H1 (cell line): ENCODE measurements around the gene MRPL16. TPM values are rescaled to one million over a fixed set of nuclear protein-coding genes. Genes with fewer than 3 reads are reported as not detected.

Source experiments
- CTCF ChIA-PET: fragments of 300-600 bp; sonication (Branson Sonifier 250); formaldehyde crosslinking; loops from one replicate; lab custom pipeline; 2021; ENCODE audit not compliant: partially characterized antibody; lab: Charles Lee
- POLR2A ChIA-PET: fragments of 300-600 bp; sonication (Branson Sonifier 250); formaldehyde crosslinking; loops from one replicate; lab custom pipeline; 2021; ENCODE audit warnings: inconsistent platforms; ENCODE audit not compliant: partially characterized antibody; lab: Charles Lee
- DNase-seq, 2 experiments: peaks; one replicate each; pipeline versions ENCODE4 v3.0.0 to v3.0.0-alpha.2; 2010 to 2022; ENCODE audit warnings: low spot score in 2 of 2, low read depth in 1 of 2, mixed read lengths in 1 of 2
- FAIRE-seq: peaks from 2 replicates; lab custom pipeline; 2011; peaks lifted over from hg19 to GRCh38; lab: Jason Lieb, UNC
- H2AFZ ChIP-seq: 2 replicates; pipeline ENCODE4 v1.8.1; 2012; ENCODE audit warnings: low read length, inconsistent platforms
- H2AK5ac ChIP-seq: 2 replicates; pipeline ENCODE4 v1.6.1; 2013; ENCODE audit warnings: low read depth, low read length
- H2BK120ac ChIP-seq: replicated peaks from 2 replicates; pipeline ENCODE3; 2013; ENCODE audit warnings: low read depth, low read length, inconsistent platforms
- H2BK12ac ChIP-seq: 2 replicates; pipeline ENCODE4 v1.6.1; 2013; ENCODE audit warnings: low read depth, low read length
- H2BK15ac ChIP-seq: 2 replicates; pipeline ENCODE4 v1.6.1; 2013; ENCODE audit warnings: low read length
- H2BK20ac ChIP-seq: 2 replicates; pipeline ENCODE4 v1.6.1; 2013; ENCODE audit warnings: low read length
- H2BK5ac ChIP-seq: 2 replicates; pipeline ENCODE4 v1.6.1; 2013; ENCODE audit warnings: low read depth, low read length
- H3K14ac ChIP-seq: 2 replicates; pipeline ENCODE4 v1.6.1; 2013; ENCODE audit warnings: inconsistent platforms; ENCODE audit not compliant: insufficient read length
- H3K18ac ChIP-seq: 2 replicates; pipeline ENCODE4 v1.6.1; 2013; ENCODE audit warnings: low read length; ENCODE audit errors: extremely low read depth
- H3K23ac ChIP-seq: 2 replicates; pipeline ENCODE4 v1.6.1; 2013; ENCODE audit warnings: inconsistent platforms; ENCODE audit not compliant: insufficient read length
- H3K23me2 ChIP-seq: 2 replicates; pipeline ENCODE4 v1.6.1; 2013; ENCODE audit warnings: low read depth, low read length
- H3K27ac ChIP-seq: 2 replicates; pipeline ENCODE4 v1.6.1; 2011; ENCODE audit warnings: low read depth, low read length, inconsistent platforms
- H3K27me3 ChIP-seq, 4 experiments: replicated peaks in 1 of 4; 1 replicate in 1 of 4; 2 replicates in 3 of 4; pipeline versions ENCODE4 v1.6.1 to v1.8.1; 2011 to 2013; ENCODE audit warnings: low read length in 3 of 4, mild to moderate bottlenecking in 3 of 4, inconsistent platforms in 2 of 4, mixed read lengths in 2 of 4, moderate library complexity in 1 of 4; ENCODE audit not compliant: control insufficient read depth in 3 of 4, insufficient read depth in 3 of 4; ENCODE audit errors: extremely low read depth in 1 of 4
- H3K36me3 ChIP-seq, 4 experiments: 2 replicates each; pipeline versions ENCODE4 v1.6.1 to v1.8.1; 2011 to 2013; ENCODE audit warnings: mild to moderate bottlenecking in 4 of 4, low read length in 3 of 4, moderate library complexity in 2 of 4, control low read depth in 1 of 4, inconsistent platforms in 1 of 4; ENCODE audit not compliant: insufficient read depth in 4 of 4, control insufficient read depth in 2 of 4
- H3K4ac ChIP-seq: replicated peaks from 2 replicates; pipeline ENCODE3; 2013; ENCODE audit warnings: low read length, low read depth, mixed read lengths, inconsistent platforms; ENCODE audit not compliant: insufficient read length
- H3K4me1 ChIP-seq, 4 experiments: replicated peaks in 1 of 4; 1 replicate in 1 of 4; 2 replicates in 3 of 4; pipeline versions ENCODE4 v1.6.1 to v1.8.1; 2011 to 2013; ENCODE audit warnings: low read length in 3 of 4, inconsistent platforms in 2 of 4, mixed read lengths in 1 of 4; ENCODE audit not compliant: insufficient read depth in 4 of 4, control insufficient read depth in 3 of 4
- H3K4me2 ChIP-seq, 2 experiments: 2 replicates each; pipeline versions ENCODE4 v1.6.1 to v1.8.1; 2011 to 2013; ENCODE audit warnings: low read depth in 2 of 2, low read length in 2 of 2, control low read depth in 1 of 2, inconsistent platforms in 1 of 2, mild to moderate bottlenecking in 1 of 2; ENCODE audit not compliant: insufficient read depth in 1 of 2
- H3K4me3 ChIP-seq, 4 experiments: fragments of 200-600, 300-600 bp in 1 of 4; sonication (generic), shearing (Covaris generic), sonication (Bioruptor Twin) in 1 of 4; 2 replicates each; pipeline versions ENCODE4 v1.5.1 to v1.8.1; 2011 to 2016; ENCODE audit warnings: low read length in 4 of 4, low read depth in 3 of 4, control low read depth in 2 of 4, inconsistent platforms in 2 of 4, mild to moderate bottlenecking in 2 of 4, mixed read lengths in 1 of 4, moderate library complexity in 1 of 4; ENCODE audit not compliant: insufficient read depth in 2 of 4; ENCODE audit errors: extremely low read depth in 1 of 4
- H3K56ac ChIP-seq: replicated peaks from 2 replicates; pipeline ENCODE3; 2013; ENCODE audit warnings: low read depth, mild to moderate bottlenecking, mixed read lengths, low read length, inconsistent platforms; ENCODE audit not compliant: insufficient read length
- H3K79me1 ChIP-seq: 2 replicates; pipeline ENCODE4 v1.6.1; 2013; ENCODE audit warnings: low read depth, low read length, control low read depth
- H3K79me2 ChIP-seq, 2 experiments: 2 replicates each; pipeline versions ENCODE4 v1.6.1 to v1.8.1; 2012 to 2013; ENCODE audit warnings: low read length in 2 of 2, mild to moderate bottlenecking in 2 of 2, inconsistent platforms in 1 of 2; ENCODE audit not compliant: insufficient read depth in 2 of 2, control insufficient read depth in 1 of 2
- H3K9ac ChIP-seq, 4 experiments: replicated peaks in 1 of 4; 1 replicate in 1 of 4; 2 replicates in 3 of 4; pipeline versions ENCODE4 v1.6.1 to v1.8.1; 2011 to 2013; ENCODE audit warnings: low read depth in 3 of 4, low read length in 3 of 4, control low read depth in 2 of 4, mild to moderate bottlenecking in 2 of 4, moderate library complexity in 2 of 4, inconsistent platforms in 1 of 4; ENCODE audit errors: extremely low read depth in 1 of 4
- H3K9me3 ChIP-seq, 2 experiments: 2 replicates each; pipeline versions ENCODE4 v1.6.1 to v1.8.1; 2012 to 2013; ENCODE audit warnings: mild to moderate bottlenecking in 2 of 2, moderate library complexity in 2 of 2, control low read depth in 1 of 2, inconsistent platforms in 1 of 2, low read depth in 1 of 2, low read length in 1 of 2, mixed read lengths in 1 of 2; ENCODE audit not compliant: insufficient read depth in 2 of 2
- H4K20me1 ChIP-seq, 2 experiments: replicated peaks in 1 of 2; 2 replicates each; pipeline versions ENCODE3 to v1.8.1; 2011 to 2013; ENCODE audit warnings: inconsistent platforms in 2 of 2, low read length in 2 of 2, mild to moderate bottlenecking in 1 of 2; ENCODE audit not compliant: insufficient read depth in 2 of 2, control insufficient read depth in 1 of 2
- H4K5ac ChIP-seq: 2 replicates; pipeline ENCODE4 v1.6.1; 2013; ENCODE audit warnings: low read length, low read depth, mixed read lengths, inconsistent platforms; ENCODE audit not compliant: insufficient read length
- H4K8ac ChIP-seq: 2 replicates; pipeline ENCODE4 v1.8.0; 2013; ENCODE audit warnings: mild to moderate bottlenecking, moderate library complexity, low read length, inconsistent platforms; ENCODE audit not compliant: insufficient read depth; ENCODE audit errors: extremely low read depth
- H4K91ac ChIP-seq: replicated peaks from 2 replicates; pipeline ENCODE3; 2013; ENCODE audit warnings: low read length, mixed read lengths, inconsistent platforms; ENCODE audit not compliant: insufficient read length
- ASH2L ChIP-seq: fragments of 200-600, 300-600 bp; sonication (generic); IDR thresholded peaks from one replicate; pipeline ENCODE4 v1.7.1; 2017; ENCODE audit warnings: low read length
- BACH1 ChIP-seq: IDR thresholded peaks from 2 replicates; pipeline ENCODE4 v1.6.1; 2012; ENCODE audit warnings: low read length, improper control_type of control experiment
- EZH2 ChIP-seq: fragments of 200-600 bp; sonication (generic); IDR thresholded peaks from 2 replicates; pipeline ENCODE4 v1.7.1; 2012; ENCODE audit warnings: low read depth, mild to moderate bottlenecking, moderate library complexity, low read length, inconsistent platforms; ENCODE audit not compliant: severe bottlenecking
- GTF2F1 ChIP-seq: IDR thresholded peaks from 2 replicates; pipeline ENCODE4 v1.6.1; 2012; ENCODE audit warnings: low read depth, low read length, improper control_type of control experiment, borderline replicate concordance
- MAFK ChIP-seq: IDR thresholded peaks from 2 replicates; pipeline ENCODE4 v1.6.1; 2012; ENCODE audit warnings: low read depth, mild to moderate bottlenecking, improper control_type of control experiment, low read length
- NANOG ChIP-seq: IDR thresholded peaks from 2 replicates; pipeline ENCODE4 v1.6.1; 2011; ENCODE audit warnings: low read length, low read depth, mild to moderate bottlenecking, inconsistent platforms; ENCODE audit not compliant: insufficient read depth, poor library complexity, severe bottlenecking
- SAP30 ChIP-seq: fragments of 300-600 bp; sonication (generic); IDR thresholded peaks from 2 replicates; pipeline ENCODE4 v1.7.1; 2012; ENCODE audit warnings: low read length, moderate library complexity, mild to moderate bottlenecking, inconsistent platforms; ENCODE audit not compliant: insufficient read depth, insufficient replicate concordance
- TCF12 ChIP-seq: IDR thresholded peaks from 2 replicates; pipeline ENCODE4 v1.6.1; 2011; ENCODE audit warnings: low read depth, mild to moderate bottlenecking, low read length
- WGBS, 2 experiments: shearing (Covaris generic) in 1 of 2; methylation state at CpG; one replicate each; pipeline versions ENCODE4 v1.1.6 to v1.1.7; 2013 to 2015; ENCODE audit warnings: low lambda C conversion rate in 2 of 2, mixed read lengths in 2 of 2, inconsistent platforms in 1 of 2, low coverage in 1 of 2, missing lambda C conversion rate in 1 of 2; ENCODE audit not compliant: insufficient replicate concordance in 2 of 2, insufficient coverage in 1 of 2, insufficient read length in 1 of 2; ENCODE audit errors: extremely low coverage in 1 of 2, missing lambda C conversion rate in 1 of 2; 5-methylcytosine and 5-hydroxymethylcytosine counted together
- polyA plus RNA-seq, 7 experiments: library from polyadenylated mRNA; depleted of rRNA in 3 of 7; stranded (reverse) in 5 of 7; unstranded in 2 of 7; fragments of >200 nt in 5 of 7; fragments of 200-250 nt in 2 of 7; gene quantifications; 1 replicate in 5 of 7; 2 replicates in 1 of 7; 4 replicates in 1 of 7; pipeline versions ENCODE4 v1.2.1 to v1.2.3, GENCODE V29; 2011 to 2013; ENCODE audit warnings: missing spikeins in 2 of 7, mixed read lengths in 2 of 7
- total RNA-seq: library from RNA; stranded (reverse); fragmentation: NEBNext Ultra II Directional; extraction: Animal tissue kit (Norgen Biotek cat#: 25700); gene quantifications from 2 replicates; pipeline ENCODE4 v1.2.1, GENCODE V29; 2021
- TF ChIP-seq, protein P1 (sequence below): IDR thresholded peaks from 2 replicates; pipeline ENCODE4 v1.6.1; 2012; ENCODE audit warnings: low read length, inconsistent platforms
- TF ChIP-seq, protein P2 (sequence below): IDR thresholded peaks from 2 replicates; pipeline ENCODE4 v1.6.1; 2012; ENCODE audit warnings: inconsistent platforms

Gene MRPL16
- total and polyA plus RNA-seq, 2 of the 8 experiments (the other 6 are each of a cell fraction or from before 2014, with no cell fraction given): 69.2 to 79.8 TPM

DNA sequence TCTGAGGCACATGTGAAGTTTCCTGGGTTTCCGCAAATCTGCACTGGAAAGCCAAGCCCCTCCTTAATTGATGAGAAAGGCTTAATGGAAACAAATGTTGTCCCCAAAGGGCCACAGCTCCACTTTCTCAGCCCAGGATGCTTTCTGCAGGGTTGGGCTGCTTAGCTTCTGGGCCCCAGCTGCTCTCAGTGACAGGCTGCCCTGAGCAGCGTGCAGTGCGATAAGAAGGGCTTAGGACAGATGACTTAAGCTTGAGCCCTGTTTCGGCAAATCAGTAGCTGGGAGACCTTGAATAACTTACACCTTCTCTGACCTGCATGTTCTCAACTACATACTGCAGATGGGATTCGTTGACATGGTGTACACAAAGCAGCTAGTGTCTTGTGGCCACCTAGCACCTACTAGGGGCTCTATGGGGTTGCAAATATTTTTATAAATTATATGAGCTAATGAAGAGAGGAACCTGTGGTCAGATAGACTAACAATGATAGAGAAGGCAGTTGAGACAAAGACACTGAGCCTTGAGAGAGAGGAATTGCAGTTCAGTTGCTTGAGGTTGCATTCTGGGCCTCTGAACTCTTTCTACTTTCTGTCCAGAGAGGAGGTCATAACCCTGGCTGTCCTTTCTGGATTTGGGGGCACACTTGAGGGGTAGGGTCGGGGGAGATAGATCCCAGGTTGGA lies 43.9 kb downstream of the MRPL16 start:
- CTCF ChIA-PET: interaction anchor here (0.7 to 4.8 kb wide), 4 partner anchors 12 to 35 kb away, joined by 3 to 36 read pairs (median 3); partner anchors contain the start of gene STX3
- Histone ChIP-seq H3K4me2 (no peak overlapping the region), H3K27ac (no peak overlapping the region), H2BK15ac (no peak overlapping the region), H3K9me3 (no peaks in the 10 kb centered on the region), H3K23me2 (peaks cover 7% of the 10 kb centered on the region; the same call in 1 of the 2 replicates), H2AFZ (no peak overlapping the region), H3K79me1 (peaks cover 19% of the 10 kb centered on the region), H2BK5ac (no peak overlapping the region), H3K14ac (no peak overlapping the region), H3K4ac (no peak overlapping the region), H4K8ac (no peak overlapping the region), H4K20me1 (peaks cover 17 to 27% of the 10 kb centered on the region in 2 experiments), H3K4me3 (no peak overlapping the region), H4K5ac (no peak overlapping the region), H3K4me1 (no peaks in the 10 kb centered on the region), H3K23ac (no peak overlapping the region), H3K56ac (no peak overlapping the region), H3K36me3 (no peaks in the 10 kb centered on the region), H2BK20ac (no peak overlapping the region), H2BK12ac (no peak overlapping the region), H3K79me2 (peaks cover 19 to 88% of the 10 kb centered on the region in 2 experiments), H2BK120ac (no peak overlapping the region), H2AK5ac (no peak overlapping the region), H4K91ac (no peak overlapping the region), H3K9ac (no peak overlapping the region), H3K27me3 (no peaks in the 10 kb centered on the region), H3K18ac (no peak overlapping the region)
- DNase-seq (no peak), FAIRE-seq (no peak)
- POLR2A ChIA-PET: interaction anchor here (0.5 to 1.1 kb wide), 4 partner anchors 11 to 74 kb away, joined by 3 to 5 read pairs (median 4); partner anchors contain the start of gene STX3
- WGBS, 2 experiments: 82% methylated on average over 6 of the region's 6 CpGs; no CpG with 5 or more reads in 1 of the 2 experiments
- TF ChIP-seq, protein P1, sequence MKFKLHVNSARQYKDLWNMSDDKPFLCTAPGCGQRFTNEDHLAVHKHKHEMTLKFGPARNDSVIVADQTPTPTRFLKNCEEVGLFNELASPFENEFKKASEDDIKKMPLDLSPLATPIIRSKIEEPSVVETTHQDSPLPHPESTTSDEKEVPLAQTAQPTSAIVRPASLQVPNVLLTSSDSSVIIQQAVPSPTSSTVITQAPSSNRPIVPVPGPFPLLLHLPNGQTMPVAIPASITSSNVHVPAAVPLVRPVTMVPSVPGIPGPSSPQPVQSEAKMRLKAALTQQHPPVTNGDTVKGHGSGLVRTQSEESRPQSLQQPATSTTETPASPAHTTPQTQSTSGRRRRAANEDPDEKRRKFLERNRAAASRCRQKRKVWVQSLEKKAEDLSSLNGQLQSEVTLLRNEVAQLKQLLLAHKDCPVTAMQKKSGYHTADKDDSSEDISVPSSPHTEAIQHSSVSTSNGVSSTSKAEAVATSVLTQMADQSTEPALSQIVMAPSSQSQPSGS: no peak
- TF ChIP-seq GTF2F1: no peak
- TF ChIP-seq SAP30: no peak
- TF ChIP-seq ASH2L: no peak
- TF ChIP-seq MAFK: no peak
- TF ChIP-seq, protein P2, sequence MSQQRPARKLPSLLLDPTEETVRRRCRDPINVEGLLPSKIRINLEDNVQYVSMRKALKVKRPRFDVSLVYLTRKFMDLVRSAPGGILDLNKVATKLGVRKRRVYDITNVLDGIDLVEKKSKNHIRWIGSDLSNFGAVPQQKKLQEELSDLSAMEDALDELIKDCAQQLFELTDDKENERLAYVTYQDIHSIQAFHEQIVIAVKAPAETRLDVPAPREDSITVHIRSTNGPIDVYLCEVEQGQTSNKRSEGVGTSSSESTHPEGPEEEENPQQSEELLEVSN: no peak
- no peak for TF ChIP-seq TCF12
- TF ChIP-seq EZH2: no peak
- TF ChIP-seq BACH1: no peak
- no peak for TF ChIP-seq NANOG
